Brain pericyte (primary cell): ENCODE measurements around the gene AAK1.
"Not testable (repeated sequence)": the region's sequence is repeated elsewhere in the genome, so short reads cannot be mapped to it uniquely, and the experiment has no call there.

Experiments used
- DNase-seq: peaks from one replicate; pipeline ENCODE4 v3.0.0-alpha.2; 2012; ENCODE audit warnings: low read depth, low spot score

AAK1 gene

GRCh38 chr2:69659941-69660483 is 16.5 kb upstream of the AAK1 start:
- DNase-seq, result no peak

GRCh38 chr2:69659349-69659748 is 15.8 kb upstream of the AAK1 start:
- DNase-seq, result no peak

GRCh38 chr2:69652206-69652605 is 8.7 kb upstream of the AAK1 start:
- no peak for DNase-seq

GRCh38 chr2:69647196-69647595 is 3.7 kb upstream of the AAK1 start:
- not testable (repeated sequence) for DNase-seq

GRCh38 chr2:69646714-69647113 is 3.2 kb upstream of the AAK1 start:
- DNase-seq, result no peak

GRCh38 chr2:69645921-69646320 is 2.4 kb upstream of the AAK1 start:
- DNase-seq, result no peak

- DNase-seq, result no peak
Observed at GRCh38 chr2:69645031-69645431, 1.5 kb upstream of the AAK1 start.

GRCh38 chr2:69644506-69644979 is 1.0 kb upstream of the AAK1 start:
- DNase-seq, result no peak

GRCh38 chr2:69642709-69643601 is 584 bp downstream of the AAK1 start:
- peak; percentile 44 for DNase-seq

GRCh38 chr2:69641887-69642708 is 1.4 kb downstream of the AAK1 start:
- DNase-seq, result no peak

GRCh38 chr2:69641471-69641870 is 2.1 kb downstream of the AAK1 start:
- DNase-seq, result no peak

- no peak for DNase-seq
Observed at GRCh38 chr2:69639266-69639665, 4.3 kb downstream of the AAK1 start.

- no peak for DNase-seq
Observed at GRCh38 chr2:69638630-69639029, 4.9 kb downstream of the AAK1 start.

GRCh38 chr2:69637923-69638322 is 5.6 kb downstream of the AAK1 start:
- DNase-seq, result no peak

- DNase-seq, result no peak
Observed at GRCh38 chr2:69636395-69636794, 7.1 kb downstream of the AAK1 start.

GRCh38 chr2:69635432-69635831 is 8.1 kb downstream of the AAK1 start:
- DNase-seq, result no peak

- no peak for DNase-seq
Observed at GRCh38 chr2:69634196-69634821, 9.2 kb downstream of the AAK1 start.

GRCh38 chr2:69631402-69631801 is 12.1 kb downstream of the AAK1 start:
- DNase-seq, result no peak

- no peak for DNase-seq
Observed at GRCh38 chr2:69629921-69630608, 13.5 kb downstream of the AAK1 start.

GRCh38 chr2:69628325-69629021 is 15.1 kb downstream of the AAK1 start:
- DNase-seq, result no peak
